ENCODE data around the gene ALDH5A1. TPM values are rescaled to one million over a fixed set of nuclear protein-coding genes. Genes with fewer than 3 reads are reported as not detected.
A peak's percentile ranks its signal among the peaks of the same experiment; 100 is the strongest.

The ALDH5A1 gene
- total RNA-seq, 6 experiments from 2014 or later, result 0.55 to 2.2 (median 1.2) TPM

GRCh38 chr6:24492475-24492874 is 2.3 kb upstream of the ALDH5A1 start:
- TF ChIP-seq CTCF (IDR thresholded peaks at IDR 0.05), result peak; percentile 34; the same call in 1 of the 2 replicates
- Mint-ChIP-seq H3K36me3 (ENCODE audit: low read depth) (peaks cover 10% of the 10 kb centered on the region; the same call in 1 of the 2 replicates), H3K9me3 (no peaks in the 10 kb centered on the region; the same call in none of the 2 replicates), H3K4me3 (no peak overlapping the region), H3K27ac (no peak overlapping the region), H3K4me1 (ENCODE audit: low read depth) (no peaks in the 10 kb centered on the region), H3K27me3 (ENCODE audit: insufficient read depth) (peaks cover 12% of the 10 kb centered on the region)
- DNase-seq, result peak; percentile 5

GRCh38 chr6:24493945-24494820 is 586 bp upstream of the ALDH5A1 start:
- TF ChIP-seq CTCF (IDR thresholded peaks at IDR 0.05), result no peak
- Mint-ChIP-seq H3K4me1 (ENCODE audit: low read depth) (no peaks in the 10 kb centered on the region), H3K9me3 (no peaks in the 10 kb centered on the region; the same call in none of the 2 replicates), H3K4me3 (peak overlapping the region; percentile 57), H3K27ac (no peak overlapping the region), H3K27me3 (ENCODE audit: insufficient read depth) (peaks cover 11% of the 10 kb centered on the region), H3K36me3 (ENCODE audit: low read depth) (peaks cover 12% of the 10 kb centered on the region; the same call in 1 of the 2 replicates)
- DNase-seq, result no peak

GRCh38 chr6:24497254-24497970 is 2.6 kb downstream of the ALDH5A1 start:
- Mint-ChIP-seq H3K9me3 (no peaks in the 10 kb centered on the region; the same call in none of the 2 replicates), H3K36me3 (ENCODE audit: low read depth) (peaks cover 12% of the 10 kb centered on the region; the same call in 1 of the 2 replicates), H3K4me3 (no peak overlapping the region), H3K27ac (no peak overlapping the region), H3K27me3 (ENCODE audit: insufficient read depth) (peaks cover 8% of the 10 kb centered on the region), H3K4me1 (ENCODE audit: low read depth) (no peaks in the 10 kb centered on the region)
- DNase-seq, result no peak
- TF ChIP-seq CTCF (IDR thresholded peaks at IDR 0.05), result no peak

- peaks cover 12% of the 10 kb centered on the region; the same call in 1 of the 2 replicates for H3K36me3 Mint-ChIP-seq (ENCODE audit: low read depth)
- peaks cover 8% of the 10 kb centered on the region for H3K27me3 Mint-ChIP-seq (ENCODE audit: insufficient read depth)
- no peak for TF ChIP-seq CTCF (IDR thresholded peaks at IDR 0.05)
- no peak for DNase-seq
- H3K9me3 Mint-ChIP-seq, result peaks cover 4% of the 10 kb centered on the region
- no peak overlapping the region for H3K27ac Mint-ChIP-seq
- no peaks in the 10 kb centered on the region for H3K4me1 Mint-ChIP-seq (ENCODE audit: low read depth)
- H3K4me3 Mint-ChIP-seq, result no peak overlapping the region
Observed at GRCh38 chr6:24500683-24501082, 5.9 kb downstream of the ALDH5A1 start.

- H3K9me3 Mint-ChIP-seq, result peaks cover 4% of the 10 kb centered on the region
- H3K27ac Mint-ChIP-seq, result no peak overlapping the region
- H3K4me1 Mint-ChIP-seq (ENCODE audit: low read depth), result no peaks in the 10 kb centered on the region
- no peak overlapping the region for H3K4me3 Mint-ChIP-seq
- H3K36me3 Mint-ChIP-seq (ENCODE audit: low read depth), result peaks cover 12% of the 10 kb centered on the region; the same call in 1 of the 2 replicates
- H3K27me3 Mint-ChIP-seq (ENCODE audit: insufficient read depth), result peaks cover 8% of the 10 kb centered on the region
- no peak for DNase-seq
- TF ChIP-seq CTCF (IDR thresholded peaks at IDR 0.05), result no peak
Observed at GRCh38 chr6:24501374-24501773, 6.6 kb downstream of the ALDH5A1 start.

Data from HFFc6 (cell line).